Esophagus (tissue), 2 donors: ENCODE measurements around the gene TBC1D7. TPM values are rescaled to one million over a fixed set of nuclear protein-coding genes. Genes with fewer than 3 reads are reported as not detected.

ENCODE experiments used
- H3K27ac ChIP-seq, 2 donors: one replicate each; pipeline ENCODE4 v1.5.1; 2013; ENCODE audit warnings: low read depth in 2 of 2, mild to moderate bottlenecking in 2 of 2, inconsistent platforms in 1 of 2, low read length in 1 of 2, moderate library complexity in 1 of 2
- H3K27me3 ChIP-seq, 2 donors: one replicate each; pipeline ENCODE4 v1.6.1; 2013; ENCODE audit warnings: low read length in 2 of 2, control low read depth in 1 of 2, mild to moderate bottlenecking in 1 of 2; ENCODE audit not compliant: insufficient read depth in 2 of 2, control insufficient read depth in 1 of 2
- H3K36me3 ChIP-seq, 2 donors: one replicate each; pipeline ENCODE4 v1.6.1; 2013; ENCODE audit warnings: low read length in 1 of 2; ENCODE audit not compliant: control insufficient read depth in 2 of 2, insufficient read depth in 2 of 2
- H3K4me1 ChIP-seq, 2 donors: one replicate each; pipeline ENCODE4 v1.6.1; 2013; ENCODE audit warnings: low read length in 1 of 2; ENCODE audit not compliant: control insufficient read depth in 2 of 2, insufficient read depth in 2 of 2
- H3K4me3 ChIP-seq, 2 donors: one replicate each; pipeline ENCODE4 v1.5.1; 2013; ENCODE audit warnings: low read length in 2 of 2, mild to moderate bottlenecking in 2 of 2, low read depth in 1 of 2, moderate library complexity in 1 of 2
- H3K9me3 ChIP-seq, 2 donors: one replicate each; pipeline ENCODE4 v1.6.1; 2013; ENCODE audit warnings: mild to moderate bottlenecking in 2 of 2, low read depth in 1 of 2, low read length in 1 of 2, moderate library complexity in 1 of 2; ENCODE audit not compliant: control insufficient read depth in 2 of 2, insufficient read depth in 1 of 2
- WGBS, 2 donors: extraction: QIAGEN DNeasy Blood & Tissue Kit; methylation state at CpG; one replicate each; pipeline ENCODE4 v1.1.7; 2013; 5-methylcytosine and 5-hydroxymethylcytosine counted together
- polyA plus RNA-seq, 2 donors: library from polyadenylated mRNA; stranded (reverse); fragments of 200-250 nt; gene quantifications; one replicate each; pipeline ENCODE4 v1.2.3, GENCODE V29; 2013
- donor health status: healthy with polysubstance abuse.
- donor health status: Bipolar disorder and iron deficiency.

The TBC1D7 gene
- polyA plus RNA-seq, 2 donors = 7.7 to 16.9 TPM

GRCh38 chr6:13305791-13306190, 22.5 kb downstream of the TBC1D7 start:
- Histone ChIP-seq H3K27me3 (no peaks in the 10 kb centered on the region), H3K4me1 (peaks cover 4 to 10% of the 10 kb centered on the region in 2 donors), H3K27ac (no peak overlapping the region), H3K4me3 (no peak overlapping the region), H3K36me3 (peaks cover 4 to 5% of the 10 kb centered on the region in 2 donors), H3K9me3 (no peaks in the 10 kb centered on the region)
- WGBS, 2 donors = 95% methylated on average over 1 of the region's 1 CpG

- Histone ChIP-seq H3K27ac (peak overlapping the region in 1 of 2 donors; percentile 65), H3K4me1 (peaks cover 4 to 10% of the 10 kb centered on the region in 2 donors), H3K27me3 (no peaks in the 10 kb centered on the region), H3K36me3 (peaks cover 5 to 6% of the 10 kb centered on the region in 2 donors), H3K4me3 (no peak overlapping the region), H3K9me3 (no peaks in the 10 kb centered on the region)
- 86 to 88% methylated on average over 4 of the region's 4 CpGs for WGBS, 2 donors
Measured at GRCh38 chr6:13305288-13305687, 23.0 kb downstream of the TBC1D7 start.

GRCh38 chr6:13304580-13305260, 23.6 kb downstream of the TBC1D7 start:
- WGBS, 2 donors = 83% methylated on average over 11 of the region's 11 CpGs
- peaks cover 4 to 10% of the 10 kb centered on the region in 2 donors for H3K4me1 ChIP-seq

GRCh38 chr6:13304101-13304500, 24.2 kb downstream of the TBC1D7 start:
- Histone ChIP-seq H3K9me3 (no peaks in the 10 kb centered on the region), H3K4me1 (peaks cover 4 to 10% of the 10 kb centered on the region in 2 donors), H3K4me3 (no peak overlapping the region), H3K27ac (peak overlapping the region; percentile 35 to 85), H3K36me3 (peaks cover 5 to 9% of the 10 kb centered on the region in 2 donors), H3K27me3 (no peaks in the 10 kb centered on the region)
- WGBS, 2 donors = 77 to 85% methylated on average over 6 of the region's 6 CpGs

More at GRCh38 chr6:13304580-13305260, 23.6 kb downstream of the TBC1D7 start:
- Histone ChIP-seq H3K4me3 (no peak overlapping the region), H3K27ac (peak overlapping the region; percentile 35 to 85), H3K36me3 (peaks cover 5 to 9% of the 10 kb centered on the region in 2 donors), H3K9me3 (no peaks in the 10 kb centered on the region), H3K27me3 (no peaks in the 10 kb centered on the region)

GRCh38 chr6:13303668-13304017, 24.7 kb downstream of the TBC1D7 start:
- Histone ChIP-seq H3K27ac (peak overlapping the region; percentile 43 to 71), H3K27me3 (no peaks in the 10 kb centered on the region), H3K9me3 (no peaks in the 10 kb centered on the region), H3K4me3 (no peak overlapping the region), H3K4me1 (peaks cover 4 to 10% of the 10 kb centered on the region in 2 donors), H3K36me3 (peaks cover 5 to 9% of the 10 kb centered on the region in 2 donors)
- WGBS, 2 donors = 49 to 52% methylated on average over 7 of the region's 7 CpGs

- H3K9me3 ChIP-seq = no peaks in the 10 kb centered on the region
- no peaks in the 10 kb centered on the region for H3K27me3 ChIP-seq
- WGBS, 2 donors = 53 to 55% methylated on average over 17 of the region's 17 CpGs
- peak overlapping the region; percentile 43 to 71 for H3K27ac ChIP-seq
- peaks cover 4 to 10% of the 10 kb centered on the region in 2 donors for H3K4me1 ChIP-seq
- peaks cover 5 to 11% of the 10 kb centered on the region in 2 donors for H3K36me3 ChIP-seq
- no peak overlapping the region for H3K4me3 ChIP-seq
Measured at GRCh38 chr6:13302751-13303667, 25.3 kb downstream of the TBC1D7 start.

- H3K4me1 ChIP-seq = peaks cover 4 to 10% of the 10 kb centered on the region in 2 donors
- no peaks in the 10 kb centered on the region for H3K27me3 ChIP-seq
- peaks cover 5 to 11% of the 10 kb centered on the region in 2 donors for H3K36me3 ChIP-seq
- no peak overlapping the region for H3K4me3 ChIP-seq
- H3K27ac ChIP-seq = peak overlapping the region; percentile 5 to 71
- 73 to 78% methylated on average over 7 of the region's 7 CpGs for WGBS, 2 donors
- H3K9me3 ChIP-seq = no peaks in the 10 kb centered on the region
Measured at GRCh38 chr6:13302291-13302690, 26.0 kb downstream of the TBC1D7 start.

DNA sequence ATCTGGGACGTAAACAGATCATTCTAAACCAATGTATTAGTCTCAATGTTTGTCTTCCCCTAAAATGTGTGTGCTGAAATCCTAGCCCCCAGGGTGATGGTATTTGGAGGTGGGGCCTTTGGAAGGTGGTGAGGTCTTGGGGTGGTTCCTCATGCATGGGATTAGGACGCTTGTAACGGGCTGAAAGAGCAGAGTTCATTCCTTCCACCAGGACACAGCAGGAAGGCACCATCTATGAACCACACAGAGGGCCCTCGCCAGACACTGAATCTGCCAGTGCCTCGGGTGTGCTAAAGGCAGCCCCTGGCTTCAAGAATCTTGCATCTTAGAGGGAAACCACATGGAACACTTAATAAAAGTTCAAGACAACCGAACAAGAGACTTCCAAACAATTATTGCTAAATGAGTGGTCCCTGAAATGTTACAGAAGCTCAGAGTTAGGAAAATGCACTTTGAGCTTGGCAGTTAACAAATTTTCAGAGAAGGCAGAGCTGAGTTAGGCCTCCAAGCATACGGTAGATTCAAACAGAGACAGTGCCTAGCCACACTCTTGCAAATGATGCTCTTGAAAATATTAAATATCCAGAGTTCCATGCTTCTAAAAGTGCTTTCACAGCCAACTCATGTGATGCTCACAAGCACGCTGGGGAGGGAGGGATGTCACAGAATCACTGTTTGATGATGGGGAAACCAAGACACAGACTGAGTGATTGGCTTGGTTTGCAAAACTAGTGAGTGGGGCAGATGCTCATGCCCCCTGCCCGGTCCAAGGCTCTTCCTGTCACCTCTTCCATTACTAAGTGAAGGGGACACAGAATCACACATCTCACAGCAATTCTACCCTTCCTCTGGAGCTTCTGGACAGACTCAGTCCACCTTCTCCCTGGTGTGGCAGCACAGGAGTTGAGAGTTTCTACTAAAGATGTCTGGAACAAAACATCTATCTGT, 27.4 kb downstream of the TBC1D7 start:
- Histone ChIP-seq H3K9me3 (no peaks in the 10 kb centered on the region), H3K27ac (no peak overlapping the region), H3K36me3 (peaks cover 5 to 11% of the 10 kb centered on the region in 2 donors), H3K27me3 (no peaks in the 10 kb centered on the region), H3K4me3 (no peak overlapping the region), H3K4me1 (peaks cover 4 to 10% of the 10 kb centered on the region in 2 donors)
- 83 to 86% methylated on average over 9 of the region's 9 CpGs for WGBS, 2 donors

DNA sequence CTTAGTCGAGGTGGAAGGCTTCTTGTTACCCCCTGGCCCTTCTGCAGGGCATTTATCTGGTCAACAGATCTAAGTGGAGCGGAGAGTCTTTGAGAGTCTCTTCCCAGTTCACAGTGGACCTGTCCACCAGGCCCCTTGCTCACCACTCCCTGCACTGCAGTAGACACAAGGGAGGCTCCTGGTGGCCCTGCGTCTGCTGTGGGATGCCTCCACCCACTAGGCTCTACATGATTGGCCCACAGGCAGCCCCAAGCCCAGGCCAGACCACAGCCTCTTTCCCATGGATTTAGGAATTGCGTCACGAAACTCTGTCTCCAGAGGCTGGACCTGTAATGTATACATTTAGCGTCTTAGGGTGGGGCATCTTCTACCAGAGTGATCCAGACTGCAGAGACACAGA, 28.4 kb downstream of the TBC1D7 start:
- Histone ChIP-seq H3K27ac (no peak overlapping the region), H3K36me3 (peaks cover 1 to 10% of the 10 kb centered on the region in 2 donors), H3K4me1 (peaks cover under 1 to 6% of the 10 kb centered on the region in 2 donors), H3K4me3 (no peak overlapping the region), H3K9me3 (no peaks in the 10 kb centered on the region), H3K27me3 (no peaks in the 10 kb centered on the region)
- 89 to 91% methylated on average over 6 of the region's 6 CpGs for WGBS, 2 donors
